Stimulated activated CD4-positive, alpha-beta T cell treated with anti-CD3 and anti-CD28 coated beads, Interleukin-12 subunit alpha, Interleukin-12 subunit beta, amount 100 ng/mL, for 24 hours (primary cell): ENCODE measurements around the gene CFAP74.
"Not testable (repeated sequence)": the region's sequence is repeated elsewhere in the genome, so short reads cannot be mapped to it uniquely, and the experiment has no call there.

Experiments used
- DNase-seq, 2 experiments: peaks; one replicate each; pipeline ENCODE4 v3.0.0-alpha.2; 2020; ENCODE audit warnings: low read depth in 2 of 2

The CFAP74 gene

GRCh38 chr1:1899266-1899966 is 104.2 kb downstream of the CFAP74 start:
- DNase-seq = no peak

- no peak for DNase-seq
Measured at GRCh38 chr1:1898246-1898933, 105.2 kb downstream of the CFAP74 start.

DNA sequence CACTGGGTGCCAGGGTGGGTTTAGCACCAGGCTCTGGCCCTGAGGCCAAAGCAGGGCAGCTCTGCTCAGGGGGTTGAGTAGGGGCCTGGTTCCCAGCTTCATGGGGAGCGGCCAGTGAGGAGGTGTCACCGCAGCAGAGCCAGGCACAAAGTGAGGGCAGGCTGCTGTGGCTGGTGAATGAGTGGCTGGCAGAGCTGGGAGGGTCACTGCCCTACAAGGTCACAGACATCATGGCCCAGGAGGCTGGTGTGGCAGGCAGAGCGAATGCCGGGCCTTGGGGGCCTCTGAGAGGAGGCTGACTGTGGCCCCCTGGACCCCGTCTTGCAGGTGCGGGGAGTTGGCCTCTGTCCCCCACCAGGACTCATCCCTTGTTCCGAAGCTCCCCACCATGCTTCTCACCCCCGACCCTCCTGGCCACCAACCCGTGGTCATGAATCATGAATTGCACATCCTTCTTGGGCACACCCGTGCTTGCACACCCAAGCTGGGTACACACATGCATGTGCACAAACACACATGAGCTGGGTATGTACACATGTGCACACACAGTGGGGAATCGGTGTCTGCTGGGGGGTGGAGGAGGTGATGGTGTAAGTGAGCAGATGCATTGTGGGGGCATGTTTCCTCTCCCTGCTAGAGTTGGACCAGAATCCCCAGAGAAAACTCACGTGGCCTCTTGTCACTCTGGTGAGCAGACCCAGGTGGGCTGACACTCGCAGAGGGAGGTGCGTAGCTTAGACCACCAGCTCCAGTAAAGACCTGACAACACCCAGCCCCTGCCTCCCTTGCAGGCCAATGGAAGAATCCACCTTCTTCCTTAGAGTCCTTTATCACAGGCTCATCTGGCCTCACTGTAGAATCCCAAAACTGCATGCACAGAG is 107.9 kb downstream of the CFAP74 start:
- DNase-seq = no peak

DNA sequence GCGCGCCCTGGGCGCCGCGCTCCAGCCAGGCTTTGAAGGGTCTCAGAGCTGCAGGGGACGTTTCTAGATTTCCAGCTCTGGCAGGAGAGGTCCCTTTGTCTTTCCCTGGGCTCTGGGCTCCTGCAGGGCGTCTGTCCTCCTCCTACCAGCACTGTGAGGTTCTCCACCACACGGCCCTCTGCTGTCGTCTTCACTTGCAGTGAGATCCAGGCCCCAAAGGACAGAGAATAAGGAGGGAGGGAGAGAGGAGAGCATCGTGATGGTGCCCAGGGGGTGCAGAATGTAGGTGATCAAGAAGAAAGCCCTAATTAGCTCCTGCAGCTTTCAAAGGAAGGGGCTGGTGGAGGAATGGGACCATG is 108.5 kb downstream of the CFAP74 start:
- DNase-seq = no peak

DNA sequence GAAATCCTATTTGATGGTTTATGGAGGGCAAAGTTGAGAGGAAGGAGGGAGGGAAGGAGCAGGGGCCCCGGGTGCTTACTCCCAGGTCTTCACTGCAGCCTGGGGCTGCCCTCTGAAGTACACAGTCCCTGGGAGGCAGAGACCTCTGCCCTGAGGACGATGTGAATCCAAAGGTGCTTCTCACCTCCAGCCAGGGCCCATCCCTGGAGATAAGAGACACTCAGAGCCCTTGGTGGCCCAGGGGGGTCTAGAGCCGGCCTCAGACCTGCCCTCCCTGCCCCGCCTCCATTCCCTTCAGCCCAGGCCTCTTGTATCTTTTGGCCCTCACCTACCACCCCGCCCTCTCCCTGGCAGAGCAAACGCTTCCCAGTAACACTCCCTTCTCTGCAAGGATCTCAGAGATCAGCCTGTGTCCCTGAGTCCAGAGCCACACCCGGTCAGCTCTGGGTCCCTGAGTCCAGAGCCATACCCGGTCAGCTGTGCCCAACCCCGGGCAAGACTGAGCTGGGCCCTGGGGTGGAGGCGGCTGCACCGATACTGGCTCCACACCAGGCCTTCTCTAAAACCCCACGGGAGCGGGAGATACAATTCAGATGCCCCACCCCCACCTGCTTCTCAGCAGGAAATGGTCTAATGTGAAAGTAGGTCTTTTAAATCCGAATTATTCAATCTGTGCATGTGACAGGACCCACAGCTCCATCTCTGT is 109.1 kb downstream of the CFAP74 start:
- DNase-seq = no peak

- DNase-seq = no peak
Measured at GRCh38 chr1:1893997-1894353, 109.6 kb downstream of the CFAP74 start.

DNA sequence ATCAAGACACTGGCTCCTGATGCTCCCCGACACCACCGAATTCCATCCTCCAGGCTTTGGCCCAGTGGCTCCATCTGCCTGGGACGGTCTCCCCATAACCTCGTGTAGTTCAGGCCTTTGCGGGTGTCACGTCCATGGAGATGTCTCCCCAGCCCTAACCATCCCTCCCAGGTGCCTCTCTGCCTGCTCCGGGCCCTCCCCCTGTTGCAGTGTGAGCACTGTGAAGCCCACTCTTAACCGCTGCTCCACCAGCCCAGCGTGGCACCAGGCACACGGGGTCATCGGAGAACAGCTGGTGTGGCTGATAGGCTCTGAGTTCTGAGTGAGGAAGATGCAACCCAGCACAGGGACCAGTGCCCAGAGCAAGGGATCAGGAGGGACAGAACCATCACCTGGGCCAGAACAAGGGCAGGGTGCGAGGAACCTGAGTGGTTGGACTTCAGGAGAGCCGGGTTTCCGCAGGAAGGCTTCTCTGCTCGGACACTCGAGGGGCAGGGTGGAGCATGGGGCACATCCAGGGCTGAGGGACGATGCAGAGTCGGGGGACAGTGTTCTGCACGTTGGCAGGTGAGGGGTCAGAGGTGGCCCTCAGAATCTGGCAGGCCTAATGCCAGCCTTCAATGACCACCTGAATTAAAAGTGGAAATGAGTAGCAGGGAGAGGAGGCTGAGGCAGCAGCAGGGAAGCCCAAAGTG is 110.1 kb downstream of the CFAP74 start:
- no peak for DNase-seq

- DNase-seq = no peak
Measured at GRCh38 chr1:1892763-1893120, 110.8 kb downstream of the CFAP74 start.

- DNase-seq = no peak
Measured at GRCh38 chr1:1892079-1892762, 111.4 kb downstream of the CFAP74 start.

- DNase-seq = peak; percentile 53 to 63
Measured at GRCh38 chr1:1891349-1892078, 112.1 kb downstream of the CFAP74 start.

DNA sequence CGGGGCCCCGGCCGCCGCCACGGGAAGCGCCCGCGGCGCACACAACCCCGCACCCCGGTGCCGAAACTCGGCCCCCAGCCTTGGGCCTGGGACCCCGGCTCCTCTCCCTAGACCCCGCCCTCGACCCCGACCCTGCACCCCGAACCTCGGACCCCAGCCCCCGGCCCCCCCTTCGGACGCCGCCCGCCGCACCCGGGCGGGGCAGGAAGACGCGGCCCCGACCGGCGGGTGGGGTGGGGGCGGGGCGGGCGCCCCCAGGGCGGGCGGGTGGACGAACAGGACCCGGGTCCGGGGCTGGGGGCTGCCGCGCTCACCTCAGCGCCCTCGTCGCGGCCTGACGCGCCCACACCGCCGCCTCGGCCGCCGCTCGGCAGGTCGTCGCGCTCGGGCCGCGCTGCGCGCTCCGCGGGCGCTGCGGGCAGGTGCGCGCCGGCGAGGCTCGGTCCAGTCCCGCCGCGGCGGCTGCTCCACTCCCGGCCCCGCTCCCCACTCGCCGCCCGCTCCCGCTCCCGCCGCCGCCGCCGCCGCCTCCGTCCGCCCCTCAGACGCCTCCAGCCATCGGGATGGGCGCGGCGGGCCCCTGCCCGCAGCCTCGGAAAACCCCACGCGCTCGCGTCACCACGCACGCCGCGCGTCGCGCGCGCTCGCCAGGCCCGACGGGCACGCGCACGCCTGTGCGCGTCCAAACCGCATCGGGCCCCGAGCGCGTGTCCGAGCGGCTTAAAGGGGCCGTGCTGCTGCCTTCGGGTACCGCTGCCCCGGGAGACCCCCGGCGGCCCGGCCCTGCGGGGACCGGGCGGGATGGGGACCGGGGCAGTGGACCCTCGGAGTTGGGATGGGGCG is 112.9 kb downstream of the CFAP74 start, which contains the start of gene GNB1:
Gene GNB1 (minus strand): TSS at position 582 of the 843 bp plus-strand sequence. CDS start 65,634 bp downstream, outside the sequence.
- DNase-seq = peak; percentile 78

DNA sequence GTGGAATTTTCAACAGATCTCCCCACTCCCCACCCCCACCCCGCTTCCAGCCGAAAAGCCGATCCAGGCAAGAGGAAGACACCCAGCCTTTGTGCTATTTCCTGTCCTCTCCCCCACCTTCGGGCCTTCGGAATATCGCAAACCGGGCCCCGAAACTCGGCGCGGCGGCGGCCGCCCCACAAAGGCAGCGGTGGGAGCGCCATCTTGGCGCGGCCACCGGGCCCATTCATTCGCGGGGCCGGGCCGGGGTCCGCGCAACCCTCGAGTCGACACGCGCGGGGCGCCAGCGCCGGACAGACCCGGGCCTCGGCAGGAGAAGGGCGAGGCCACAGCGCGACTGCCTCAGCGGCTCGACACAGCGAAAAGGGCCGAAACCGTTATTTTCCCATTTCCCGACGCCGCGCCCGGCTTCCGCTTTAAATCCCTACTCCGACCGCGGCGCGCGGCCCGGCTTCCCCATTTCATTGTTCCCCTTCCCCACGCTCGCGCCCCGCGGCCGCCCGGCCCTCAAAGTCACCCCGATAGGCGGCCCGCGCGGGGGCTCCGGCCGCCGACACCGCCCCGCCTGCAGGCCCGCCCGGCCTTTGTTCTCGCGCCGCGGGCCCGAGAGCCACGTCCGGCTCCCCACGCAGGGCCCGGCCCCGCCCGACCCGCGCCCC is 113.6 kb downstream of the CFAP74 start:
- DNase-seq = peak in 1 of 2 experiments; percentile 46

DNA sequence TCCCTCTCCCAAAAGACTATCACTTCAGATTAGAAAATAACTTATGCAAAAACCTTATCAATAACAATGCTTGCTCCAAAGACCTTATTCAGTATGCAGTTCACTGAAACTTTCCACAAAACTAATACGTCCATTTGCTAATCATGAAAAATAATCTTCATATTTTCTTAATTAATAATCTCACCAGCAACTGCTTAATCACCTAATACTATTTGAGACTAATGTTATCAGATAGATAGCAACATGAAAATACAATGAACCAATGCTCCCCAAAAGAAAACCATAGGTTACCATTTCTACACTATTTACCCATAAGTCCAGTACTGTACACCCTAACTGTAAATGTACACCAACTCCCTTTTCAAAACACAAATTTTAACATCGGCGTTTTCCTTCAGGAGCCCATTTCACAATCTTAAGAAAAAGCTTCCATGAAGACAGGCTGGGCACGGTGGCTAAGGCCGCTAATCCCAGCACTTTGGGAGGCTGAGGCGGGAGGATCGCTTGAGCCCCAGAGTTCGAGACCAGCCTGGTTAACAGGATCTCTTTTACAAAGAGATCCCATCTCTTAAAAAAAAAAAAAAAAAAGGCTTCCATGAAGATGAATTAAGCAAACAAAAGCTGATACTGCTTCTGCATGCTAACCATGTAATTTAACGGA is 114.4 kb downstream of the CFAP74 start:
- DNase-seq = no peak

DNA sequence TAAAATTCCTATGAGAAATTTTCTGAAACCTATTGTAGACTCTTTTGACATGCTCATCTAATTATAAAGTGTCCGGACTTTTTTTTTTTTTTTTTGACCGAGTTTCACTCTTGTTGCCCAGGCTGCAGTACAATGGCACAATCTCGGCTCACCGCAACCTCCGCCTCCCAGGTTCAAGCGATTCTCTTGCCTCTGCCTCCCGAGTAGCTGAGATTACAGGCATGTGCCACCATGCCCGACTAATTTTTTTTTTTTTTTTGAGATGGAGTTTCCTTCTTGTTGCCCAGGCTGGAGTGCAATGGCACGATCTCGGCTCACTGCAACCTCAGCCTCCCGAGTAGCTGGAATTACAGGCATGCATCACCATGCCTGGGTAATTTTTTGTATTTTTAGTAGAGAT is 119.7 kb downstream of the CFAP74 start:
- DNase-seq = not testable (repeated sequence)

- DNase-seq = no peak
Measured at GRCh38 chr1:1883092-1883873, 120.3 kb downstream of the CFAP74 start.

DNA sequence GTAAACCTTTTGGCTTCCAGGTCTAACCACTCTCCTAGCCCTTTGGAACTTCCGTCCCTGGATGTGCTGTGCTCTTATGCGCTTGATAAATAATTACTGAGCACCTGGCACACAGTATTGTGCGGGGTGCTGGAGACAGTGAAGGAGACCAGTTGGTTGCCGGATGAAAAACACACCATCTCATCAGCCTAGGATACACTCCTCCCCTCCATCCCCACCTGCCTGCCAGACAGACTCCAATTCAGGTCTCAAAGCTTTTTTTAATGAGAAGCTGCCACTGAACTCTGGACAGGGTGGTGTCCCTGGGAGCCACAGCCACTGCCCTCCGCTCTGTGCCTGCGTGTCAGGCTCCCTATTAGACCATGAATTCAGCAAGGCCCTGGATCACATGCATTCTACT is 121.9 kb downstream of the CFAP74 start:
- no peak for DNase-seq

DNA sequence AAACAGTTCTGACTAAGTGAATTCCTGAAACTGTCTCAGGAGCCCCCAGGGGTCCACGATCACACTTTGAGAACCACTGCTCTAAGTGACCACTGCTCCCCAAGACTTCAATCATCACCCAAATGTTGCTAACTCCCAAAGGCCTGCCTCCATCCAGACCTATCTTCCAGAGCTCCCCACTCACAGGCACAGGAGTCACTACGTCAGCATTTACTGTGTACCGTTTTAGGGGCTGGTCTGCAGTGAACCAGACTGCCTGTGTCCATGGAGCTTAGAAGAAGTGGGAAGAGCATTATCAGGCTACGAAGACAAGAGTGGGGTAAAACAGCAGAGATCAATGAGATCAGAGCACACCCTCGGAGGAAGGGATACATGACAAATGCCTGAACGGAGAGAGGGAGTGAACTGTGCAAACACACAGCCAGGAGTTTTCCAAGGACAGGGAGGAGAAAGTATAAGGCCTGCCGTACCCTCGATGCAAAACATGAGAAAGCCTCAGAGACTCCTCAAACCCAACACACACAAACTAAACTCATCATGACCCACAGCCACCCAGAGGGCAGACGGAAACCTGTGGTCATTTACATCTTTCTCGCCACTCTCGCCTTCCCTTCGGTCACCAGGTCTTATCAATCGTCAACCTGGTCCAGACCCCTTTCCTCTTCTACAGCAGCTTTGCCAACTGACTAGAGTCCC is 122.8 kb downstream of the CFAP74 start:
- no peak for DNase-seq
